A549 (cell line): ENCODE measurements around the gene PTPN1. TPM values are rescaled to one million over a fixed set of nuclear protein-coding genes. Genes with fewer than 3 reads are reported as not detected.

Experiments used
- ATAC-seq, 2 experiments: fragments of 200-7000 bp in 1 of 2; fragments of >200 bp in 1 of 2; cut with Nextera tagmentation in 1 of 2; cut with Tn5 transposase in 1 of 2; 3 replicates each; pipeline versions ENCODE4 v1.8.0 to v1.9.1; 2018 to 2020; ENCODE audit warnings: mild to moderate bottlenecking in 1 of 2, moderate library complexity in 1 of 2
- CTCF ChIA-PET: fragments of 300-600 bp; sonication (Branson Sonifier 250); formaldehyde crosslinking; extraction: SDS; loops from one replicate; lab custom pipeline; 2021; ENCODE audit warnings: antibody characterized with exemption, inconsistent platforms; lab: Yijun Ruan, JAX
- POLR2A ChIA-PET: fragments of 350-600 bp; formaldehyde crosslinking; extraction: SDS; loops from one replicate; lab custom pipeline; 2021; ENCODE audit warnings: antibody characterized with exemption, inconsistent platforms; lab: Yijun Ruan, JAX
- DNase-seq, 2 experiments: peaks; one replicate each; pipeline versions ENCODE4 v3.0.0 to v3.0.0-alpha.2; 2011 to 2016; ENCODE audit warnings: low read depth in 1 of 2, low spot score in 1 of 2
- FAIRE-seq: peaks from 2 replicates; lab custom pipeline; 2011; peaks lifted over from hg19 to GRCh38; lab: Jason Lieb, UNC
- H3K27ac ChIP-seq, 2 experiments: fragments of >200 bp; sonication (Bioruptor Twin); formaldehyde crosslinking; 3 replicates each; pipeline ENCODE4 v1.5.1; 2016 to 2017
- H3K4me1 ChIP-seq: fragments of >200 bp; sonication (Bioruptor Twin); formaldehyde crosslinking; 3 replicates; pipeline ENCODE4 v1.6.1; 2016
- H3K4me2 ChIP-seq: fragments of >200 bp; sonication (Bioruptor Twin); formaldehyde crosslinking; 3 replicates; pipeline ENCODE4 v1.6.1; 2016
- H3K4me3 ChIP-seq: fragments of >200 bp; sonication (Bioruptor Twin); formaldehyde crosslinking; 3 replicates; pipeline ENCODE4 v1.5.1; 2016
- H3K9me3 ChIP-seq: fragments of >200 bp; sonication (Bioruptor Twin); formaldehyde crosslinking; 3 replicates; pipeline ENCODE4 v1.6.1; 2016
- ATOH8 ChIP-seq: fragments of 250-450 bp; sonication (Bioruptor Pico); IDR thresholded peaks from 2 replicates; pipeline ENCODE4 v1.5.0; 2020; ENCODE audit warnings: low read depth, mild to moderate bottlenecking, moderate library complexity
- CBX2 ChIP-seq: fragments of 200-600 bp; sonication (generic); IDR thresholded peaks from 2 replicates; pipeline ENCODE4 v1.6.1; 2016; ENCODE audit warnings: low read depth, mild to moderate bottlenecking, borderline replicate concordance
- CTCF ChIP-seq: fragments of >200 bp; sonication (Bioruptor Twin); formaldehyde crosslinking; IDR thresholded peaks from 3 replicates; pipeline ENCODE4 v1.5.1; 2016
- E2F6 ChIP-seq: IDR thresholded peaks from 2 replicates; pipeline ENCODE4 v1.6.1; 2012; ENCODE audit warnings: low read depth, borderline replicate concordance
- EHF ChIP-seq: fragments of 250-450 bp; sonication (Bioruptor Pico); IDR thresholded peaks from 2 replicates; pipeline ENCODE4 v1.5.0; 2020; ENCODE audit warnings: mild to moderate bottlenecking
- ELK1 ChIP-seq: fragments of 150-350 bp; IDR thresholded peaks from 2 replicates; pipeline ENCODE4 v1.6.1; 2014; ENCODE audit warnings: low read depth, mild to moderate bottlenecking, low read length
- GATA3 ChIP-seq: IDR thresholded peaks from 2 replicates; pipeline ENCODE4 v1.6.1; 2012; ENCODE audit warnings: borderline replicate concordance
- HDAC2 ChIP-seq: fragments of 200-600 bp; sonication (generic); IDR thresholded peaks from 2 replicates; pipeline ENCODE4 v1.6.1; 2016
- HEYL ChIP-seq: fragments of 250-450 bp; sonication (Bioruptor Pico); IDR thresholded peaks from 2 replicates; pipeline ENCODE4 v1.8.0; 2021; ENCODE audit warnings: mild to moderate bottlenecking, moderate library complexity
- HMGXB4 ChIP-seq: fragments of 250-450 bp; sonication (Bioruptor Pico); IDR thresholded peaks from 2 replicates; pipeline ENCODE4 v1.5.0; 2021; ENCODE audit warnings: mild to moderate bottlenecking, moderate library complexity, borderline replicate concordance
- HOXA7 ChIP-seq: fragments of 250-450 bp; sonication (Bioruptor Pico); IDR thresholded peaks from 2 replicates; pipeline ENCODE4 v1.5.0; 2020; ENCODE audit warnings: mild to moderate bottlenecking, moderate library complexity
- HOXB13 ChIP-seq: fragments of 250-450 bp; sonication (Bioruptor Pico); IDR thresholded peaks from 2 replicates; pipeline ENCODE4 v1.5.0; 2020; ENCODE audit warnings: low read depth, mild to moderate bottlenecking, moderate library complexity
- JUN ChIP-seq, 2 experiments: fragments of >200 bp; sonication (Bioruptor Twin); formaldehyde crosslinking; IDR thresholded peaks; 2 replicates in 1 of 2; 3 replicates in 1 of 2; pipeline ENCODE4 v1.6.1; 2016 to 2017
- JUNB ChIP-seq: fragments of >200 bp; sonication (Bioruptor Twin); formaldehyde crosslinking; IDR thresholded peaks from 2 replicates; pipeline ENCODE4 v1.6.1; 2016
- KDM5A ChIP-seq: fragments of 200-600 bp; sonication (generic); IDR thresholded peaks from 2 replicates; pipeline ENCODE4 v1.6.1; 2016; ENCODE audit warnings: antibody characterized with exemption, mild to moderate bottlenecking
- NPAS2 ChIP-seq: fragments of 250-450 bp; sonication (Bioruptor Pico); IDR thresholded peaks from 2 replicates; pipeline ENCODE4 v1.8.0; 2022; ENCODE audit warnings: mild to moderate bottlenecking, moderate library complexity, borderline replicate concordance
- NR3C1 ChIP-seq: fragments of >200 bp; sonication (Bioruptor Twin); formaldehyde crosslinking; IDR thresholded peaks from 3 replicates; pipeline ENCODE4 v1.6.1; 2017
- RAD21 ChIP-seq, 2 experiments: fragments of >200 bp in 1 of 2; sonication (Bioruptor Twin) in 1 of 2; formaldehyde crosslinking in 1 of 2; IDR thresholded peaks in 1 of 2; conservative IDR thresholded peaks in 1 of 2; 2 replicates in 1 of 2; 3 replicates in 1 of 2; pipeline ENCODE4 v1.6.1; 2012 to 2018; ENCODE audit warnings: inconsistent platforms in 1 of 2
- RCOR1 ChIP-seq: fragments of 150-350 bp; IDR thresholded peaks from 2 replicates; pipeline ENCODE4 v1.6.1; 2014; ENCODE audit warnings: antibody characterized with exemption, low read length, low read depth
- REST ChIP-seq: fragments of 200-600 bp; sonication (generic); IDR thresholded peaks from 2 replicates; pipeline ENCODE4 v1.6.1; 2016; ENCODE audit warnings: antibody characterized with exemption, mild to moderate bottlenecking, moderate library complexity
- SMC3 ChIP-seq: fragments of >200 bp; sonication (Bioruptor Twin); formaldehyde crosslinking; IDR thresholded peaks from 3 replicates; pipeline ENCODE4 v1.6.1; 2018; ENCODE audit warnings: inconsistent platforms
- SREBF2 ChIP-seq: fragments of 450-650 bp; IDR thresholded peaks from 2 replicates; pipeline ENCODE4 v1.6.1; 2014; ENCODE audit warnings: mild to moderate bottlenecking, moderate library complexity
- TFCP2L1 ChIP-seq: fragments of 250-450 bp; sonication (Bioruptor Pico); IDR thresholded peaks from 2 replicates; pipeline ENCODE4 v1.5.0; 2021; ENCODE audit warnings: mild to moderate bottlenecking
- ZNF302 ChIP-seq: fragments of 250-450 bp; sonication (Bioruptor Pico); IDR thresholded peaks from 2 replicates; pipeline ENCODE4 v1.9.0; 2021; ENCODE audit warnings: inconsistent platforms, mild to moderate bottlenecking, moderate library complexity
- WGBS: methylation state at CpG from one replicate; pipeline ENCODE4 v1.1.6; 2017; ENCODE audit errors: missing lambda C conversion rate; 5-methylcytosine and 5-hydroxymethylcytosine counted together
- polyA plus RNA-seq, 4 experiments: library from polyadenylated mRNA; depleted of rRNA in 3 of 4; stranded (reverse); fragments of >200 nt; fragmentation: RNase III in 1 of 4; extraction: RNeasy Plus Mini Kit Qiagen cat#74134 plus additional on column Dnase treatment in 1 of 4; gene quantifications; 2 replicates in 3 of 4; 3 replicates in 1 of 4; pipeline ENCODE4 v1.2.3, GENCODE V29; 2011 to 2017

Gene PTPN1
- polyA plus RNA-seq, 2 of the 4 experiments (the other 2 are of a cell fraction) = 23.2 to 24.3 TPM

GRCh38 chr20:50533061-50533460 is 22.9 kb downstream of the PTPN1 start:
- FAIRE-seq (no peak), DNase-seq (no peak), ATAC-seq (no peak)
- 0 out of 6 replicates have a peak overlapping the region, but pooled peaks of 1 of the 2 experiments have one; percentile 21 for H3K27ac ChIP-seq
- 78% methylated on average over 3 of the region's 3 CpGs for WGBS
- H3K9me3 ChIP-seq = no peaks in the 10 kb centered on the region
- ChIA-PET CTCF (interaction anchor here (0.8 to 1.1 kb wide), 4 partner anchors 10 to 27 kb away, joined by 3 to 4 read pairs (median 4); no protein-coding TSS in a partner anchor), POLR2A (interaction anchor here (0.7 kb wide), 2 partner anchors 229 to 349 kb away, joined by 3 to 5 read pairs; no protein-coding TSS in a partner anchor)
- H3K4me3 ChIP-seq = no peak overlapping the region
- H3K4me2 ChIP-seq = no peak overlapping the region
- TF ChIP-seq TFCP2L1 (CRISPR knock-in tag) = no peak
- TF ChIP-seq CBX2 = no peak
- TF ChIP-seq SREBF2 = no peak
- no peak for TF ChIP-seq ZNF302 (CRISPR knock-in tag)
- TF ChIP-seq ATOH8 (CRISPR knock-in tag) = no peak
- no peak for TF ChIP-seq JUNB
- TF ChIP-seq ELK1 = no peak
- TF ChIP-seq HMGXB4 = no peak
- no peak for TF ChIP-seq EHF (CRISPR knock-in tag)
- no peak for TF ChIP-seq NR3C1
- peaks cover 19% of the 10 kb centered on the region; the same call in 2 of the 3 replicates for H3K4me1 ChIP-seq

GRCh38 chr20:50533464-50533863 is 23.3 kb downstream of the PTPN1 start:
- peaks cover 19% of the 10 kb centered on the region; the same call in 2 of the 3 replicates for H3K4me1 ChIP-seq
- WGBS = 91% methylated on average over 7 of the region's 7 CpGs
- CTCF ChIA-PET = interaction anchor here (0.8 to 1.4 kb wide), 5 partner anchors 10 to 27 kb away, joined by 3 to 4 read pairs (median 3); no protein-coding TSS in a partner anchor
- H3K27ac ChIP-seq = peak overlapping the region in 1 of 2 experiments; percentile 21; a peak in 1 of 6 replicates
- H3K4me2 ChIP-seq = no peak overlapping the region
- TF ChIP-seq RAD21 (conservative IDR thresholded peaks at IDR 0.05 in 1 of 2, IDR thresholded peaks at IDR 0.05 in 1 of 2) (no peak), SMC3 (no peak), ELK1 (no peak), JUN (IDR thresholded peaks at IDR 0.05) (no peak), HEYL (CRISPR knock-in tag) (no peak), HDAC2 (no peak), KDM5A (no peak), RCOR1 (no peak), HOXA7 (CRISPR knock-in tag) (no peak), E2F6 (no peak), REST (no peak), HOXB13 (no peak), NPAS2 (no peak), GATA3 (no peak), CTCF (no peak)
- TF ChIP-seq, all 56 proteins: peak for 0
- POLR2A ChIA-PET = interaction anchor here (0.7 kb wide), 1 partner anchor 229 kb away, joined by 3 read pairs; no protein-coding TSS in a partner anchor
- FAIRE-seq (no peak), DNase-seq (no peak), ATAC-seq (no peak)
- H3K9me3 ChIP-seq = no peaks in the 10 kb centered on the region
- no peak overlapping the region for H3K4me3 ChIP-seq
